Mesenchymal stem cell (in vitro differentiated cells and primary cell): Measurements from ENCODE around the gene DHRS13.

Experiments used
- DNase-seq: peaks from one replicate; pipeline ENCODE4 v3.0.0-alpha.2; 2013
- H2AFZ ChIP-seq: one replicate; pipeline ENCODE4 v1.6.1; 2013; ENCODE audit warnings: low read depth, mild to moderate bottlenecking, control low read depth, inconsistent platforms, low read length, moderate library complexity
- H2AK5ac ChIP-seq: 2 replicates; pipeline ENCODE4 v1.6.1; 2013; ENCODE audit warnings: low read length, moderate library complexity, mild to moderate bottlenecking, inconsistent platforms; ENCODE audit not compliant: severe bottlenecking
- H2BK120ac ChIP-seq: one replicate; pipeline ENCODE4 v1.6.1; 2013; ENCODE audit warnings: low read depth, mild to moderate bottlenecking, inconsistent platforms, low read length, moderate library complexity
- H2BK12ac ChIP-seq, 2 experiments: one replicate each; pipeline ENCODE4 v1.6.1; 2013; ENCODE audit warnings: inconsistent platforms in 2 of 2, low read length in 2 of 2, mild to moderate bottlenecking in 2 of 2, moderate library complexity in 2 of 2, control low read depth in 1 of 2
- H2BK15ac ChIP-seq: one replicate; pipeline ENCODE4 v1.6.1; 2013; ENCODE audit warnings: mild to moderate bottlenecking, low read depth, inconsistent platforms; ENCODE audit not compliant: poor library complexity, severe bottlenecking
- H2BK5ac ChIP-seq: 2 replicates; pipeline ENCODE4 v1.6.1; 2013; ENCODE audit warnings: low read depth, mild to moderate bottlenecking, low read length, control low read depth, inconsistent platforms; ENCODE audit not compliant: poor library complexity, severe bottlenecking
- H3K14ac ChIP-seq, 2 experiments: one replicate each; pipeline ENCODE4 v1.6.1; 2013; ENCODE audit warnings: inconsistent platforms in 2 of 2, low read length in 2 of 2, control low read depth in 1 of 2, mild to moderate bottlenecking in 1 of 2, moderate library complexity in 1 of 2
- H3K18ac ChIP-seq, 2 experiments: one replicate each; pipeline ENCODE4 v1.6.1; 2013; ENCODE audit warnings: inconsistent platforms in 2 of 2, low read length in 2 of 2, control low read depth in 1 of 2, low read depth in 1 of 2, mild to moderate bottlenecking in 1 of 2
- H3K23ac ChIP-seq, 2 experiments: one replicate each; pipeline ENCODE4 v1.6.1; 2013; ENCODE audit warnings: inconsistent platforms in 2 of 2, low read length in 2 of 2, mild to moderate bottlenecking in 2 of 2, moderate library complexity in 2 of 2, control low read depth in 1 of 2
- H3K27ac ChIP-seq: 2 replicates; pipeline ENCODE4 v1.5.1; 2013; ENCODE audit warnings: mild to moderate bottlenecking, moderate library complexity, low read length, control low read depth, inconsistent platforms; ENCODE audit not compliant: poor library complexity, severe bottlenecking
- H3K27me3 ChIP-seq, 2 experiments: 2 replicates each; pipeline versions ENCODE4 v1.6.1 to v1.7.0; 2013; ENCODE audit warnings: low read length in 2 of 2, mild to moderate bottlenecking in 2 of 2, moderate library complexity in 2 of 2, control low read depth in 1 of 2, inconsistent platforms in 1 of 2; ENCODE audit not compliant: control insufficient read depth in 1 of 2, insufficient read depth in 1 of 2
- H3K36me3 ChIP-seq, 2 experiments: 2 replicates each; pipeline versions ENCODE4 v1.6.1 to v1.7.0; 2013; ENCODE audit warnings: low read length in 2 of 2, control low read depth in 1 of 2, inconsistent platforms in 1 of 2, low read depth in 1 of 2, mild to moderate bottlenecking in 1 of 2; ENCODE audit not compliant: insufficient read depth in 2 of 2, control insufficient read depth in 1 of 2
- H3K4ac ChIP-seq, 2 experiments: one replicate each; pipeline ENCODE4 v1.6.1; 2013; ENCODE audit warnings: inconsistent platforms in 2 of 2, low read length in 2 of 2, mild to moderate bottlenecking in 2 of 2, moderate library complexity in 2 of 2, control low read depth in 1 of 2, low read depth in 1 of 2
- H3K4me1 ChIP-seq: 2 replicates; pipeline ENCODE4 v1.6.1; 2013; ENCODE audit warnings: low read depth, low read length, control low read depth; ENCODE audit not compliant: control insufficient read depth, insufficient read depth
- H3K4me2 ChIP-seq: 2 replicates; pipeline ENCODE4 v1.6.1; 2013; ENCODE audit warnings: low read length, mild to moderate bottlenecking, inconsistent platforms; ENCODE audit not compliant: poor library complexity, severe bottlenecking
- H3K4me3 ChIP-seq, 2 experiments: 2 replicates each; pipeline versions ENCODE4 v1.5.1 to v1.7.0; 2013; ENCODE audit warnings: low read length in 2 of 2, mild to moderate bottlenecking in 2 of 2, control low read depth in 1 of 2, low read depth in 1 of 2; ENCODE audit not compliant: insufficient read depth in 1 of 2
- H3K79me1 ChIP-seq: replicated peaks from 2 replicates; pipeline ENCODE4 v1.6.1; 2013; ENCODE audit warnings: mild to moderate bottlenecking, control low read depth, low read length, inconsistent platforms; ENCODE audit not compliant: poor library complexity, severe bottlenecking
- H3K9ac ChIP-seq: 2 replicates; pipeline ENCODE4 v1.7.0; 2013; ENCODE audit warnings: mild to moderate bottlenecking, low read length, moderate library complexity
- H3K9me3 ChIP-seq: 2 replicates; pipeline ENCODE4 v1.7.0; 2013; ENCODE audit warnings: mild to moderate bottlenecking, low read length; ENCODE audit not compliant: control insufficient read depth
- H4K8ac ChIP-seq: one replicate; pipeline ENCODE4 v1.6.1; 2013; ENCODE audit warnings: inconsistent platforms, mild to moderate bottlenecking, low read length, moderate library complexity
- H4K91ac ChIP-seq: one replicate; pipeline ENCODE4 v1.6.1; 2013; ENCODE audit warnings: mild to moderate bottlenecking, low read length, inconsistent platforms
- WGBS: methylation state at CpG from one replicate; pipeline ENCODE4 v1.1.7; 2013; ENCODE audit warnings: mixed read lengths; 5-methylcytosine and 5-hydroxymethylcytosine counted together

The DHRS13 gene

DNA sequence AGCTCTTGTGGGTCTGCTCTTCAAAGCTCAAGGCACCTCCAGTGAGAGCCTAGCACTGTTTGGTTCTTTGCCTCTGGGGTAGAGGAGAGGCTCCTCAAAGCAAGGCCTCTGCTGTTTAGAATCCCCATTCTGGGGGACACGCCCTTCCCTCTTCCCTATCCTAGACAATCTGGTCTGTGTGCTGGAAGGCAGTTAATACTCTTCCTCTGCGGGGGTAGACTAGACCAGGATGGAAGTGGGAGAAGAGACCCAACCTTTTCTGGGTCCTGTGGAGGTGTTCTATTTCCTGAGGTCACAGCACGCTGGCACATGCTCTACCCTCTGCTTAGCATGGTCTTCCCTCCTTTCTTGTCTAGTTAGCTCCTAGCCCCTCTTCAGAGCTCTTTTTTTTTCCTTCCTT, 40.3 kb downstream of the DHRS13 start:
- H4K91ac ChIP-seq = no peak overlapping the region
- no peak overlapping the region for H2BK5ac ChIP-seq
- H3K9me3 ChIP-seq = no peaks in the 10 kb centered on the region
- H2BK15ac ChIP-seq = no peak overlapping the region
- H3K18ac ChIP-seq = no peak overlapping the region
- H2AFZ ChIP-seq = no peak overlapping the region
- H3K4ac ChIP-seq = no peak overlapping the region
- no peak overlapping the region for H3K23ac ChIP-seq
- no peak overlapping the region for H2BK12ac ChIP-seq
- H3K27me3 ChIP-seq = no peaks in the 10 kb centered on the region
- H2AK5ac ChIP-seq = no peak overlapping the region
- peaks cover 3% of the 10 kb centered on the region for H3K79me1 ChIP-seq
- H3K36me3 ChIP-seq = peaks cover 31 to 40% of the 10 kb centered on the region in 2 experiments
- H3K27ac ChIP-seq = no peak overlapping the region
- no peak overlapping the region for H3K14ac ChIP-seq
- H4K8ac ChIP-seq = no peak overlapping the region
- WGBS = 100% methylated on average over 2 of the region's 3 CpGs
- DNase-seq = no peak
- H3K4me3 ChIP-seq = no peak overlapping the region
- no peak overlapping the region for H3K9ac ChIP-seq
- peaks cover 2% of the 10 kb centered on the region for H3K4me1 ChIP-seq
- H3K4me2 ChIP-seq = no peak overlapping the region
- no peak overlapping the region for H2BK120ac ChIP-seq

GRCh38 chr17:28861393-28862203, 41.3 kb downstream of the DHRS13 start:
- Histone ChIP-seq H2AK5ac (no peak overlapping the region), H3K27me3 (no peaks in the 10 kb centered on the region), H3K27ac (no peak overlapping the region), H3K4me3 (no peak overlapping the region), H2BK12ac (no peak overlapping the region), H3K9me3 (no peaks in the 10 kb centered on the region), H3K4me2 (no peak overlapping the region), H4K91ac (no peak overlapping the region), H2BK5ac (no peak overlapping the region), H2AFZ (no peak overlapping the region), H3K36me3 (peaks cover 31 to 40% of the 10 kb centered on the region in 2 experiments), H3K4ac (no peak overlapping the region), H3K18ac (no peak overlapping the region), H2BK15ac (no peak overlapping the region), H4K8ac (no peak overlapping the region), H3K23ac (no peak overlapping the region), H3K79me1 (peaks cover 3% of the 10 kb centered on the region), H2BK120ac (no peak overlapping the region), H3K14ac (no peak overlapping the region), H3K9ac (no peak overlapping the region), H3K4me1 (peaks cover 2% of the 10 kb centered on the region)
- WGBS = 73% methylated on average over 8 of the region's 8 CpGs
- DNase-seq = no peak

GRCh38 chr17:28860363-28860808, 42.5 kb downstream of the DHRS13 start:
- 98% methylated on average over 4 of the region's 4 CpGs for WGBS
- Histone ChIP-seq H2BK120ac (no peak overlapping the region), H2AK5ac (no peak overlapping the region), H2BK12ac (no peak overlapping the region), H3K9me3 (no peaks in the 10 kb centered on the region), H3K14ac (no peak overlapping the region), H4K8ac (no peak overlapping the region), H3K4me3 (no peak overlapping the region), H2BK5ac (no peak overlapping the region), H3K27me3 (no peaks in the 10 kb centered on the region), H3K36me3 (peaks cover 35 to 44% of the 10 kb centered on the region in 2 experiments), H3K4me1 (peaks cover 2% of the 10 kb centered on the region), H3K9ac (no peak overlapping the region), H2BK15ac (no peak overlapping the region), H3K4me2 (no peak overlapping the region), H3K18ac (no peak overlapping the region), H2AFZ (no peak overlapping the region), H3K79me1 (peaks cover 9% of the 10 kb centered on the region), H3K23ac (no peak overlapping the region), H3K27ac (no peak overlapping the region), H3K4ac (no peak overlapping the region), H4K91ac (no peak overlapping the region)
- no peak for DNase-seq

- Histone ChIP-seq H3K36me3 (peaks cover 35 to 43% of the 10 kb centered on the region in 2 experiments), H3K9me3 (no peaks in the 10 kb centered on the region), H3K14ac (no peak overlapping the region), H2BK5ac (no peak overlapping the region), H2AK5ac (no peak overlapping the region), H3K4me3 (no peak overlapping the region), H4K91ac (no peak overlapping the region), H2BK120ac (no peak overlapping the region), H3K4me1 (peaks cover 4% of the 10 kb centered on the region), H3K18ac (no peak overlapping the region), H2BK12ac (no peak overlapping the region), H4K8ac (no peak overlapping the region), H3K4me2 (no peak overlapping the region), H2AFZ (no peak overlapping the region), H3K27ac (no peak overlapping the region), H3K4ac (no peak overlapping the region), H3K9ac (no peak overlapping the region), H2BK15ac (no peak overlapping the region), H3K27me3 (no peaks in the 10 kb centered on the region), H3K23ac (no peak overlapping the region), H3K79me1 (peaks cover 11% of the 10 kb centered on the region)
- no peak for DNase-seq
- WGBS = 50% methylated on average over 2 of the region's 2 CpGs
Observed at GRCh38 chr17:28858801-28859355, 44.0 kb downstream of the DHRS13 start.
